ENCODE data around the gene OBSCN.
A peak's percentile ranks its signal among the peaks of the same experiment; 100 is the strongest.

The OBSCN gene

GRCh38 chr1:228258486-228258885 is 50.6 kb downstream of the OBSCN start:
- no peaks in the 10 kb centered on the region for H4K20me1 ChIP-seq (ENCODE audit: insufficient read depth, low read length, poor library complexity, severe bottlenecking)
- TF ChIP-seq, protein P1, sequence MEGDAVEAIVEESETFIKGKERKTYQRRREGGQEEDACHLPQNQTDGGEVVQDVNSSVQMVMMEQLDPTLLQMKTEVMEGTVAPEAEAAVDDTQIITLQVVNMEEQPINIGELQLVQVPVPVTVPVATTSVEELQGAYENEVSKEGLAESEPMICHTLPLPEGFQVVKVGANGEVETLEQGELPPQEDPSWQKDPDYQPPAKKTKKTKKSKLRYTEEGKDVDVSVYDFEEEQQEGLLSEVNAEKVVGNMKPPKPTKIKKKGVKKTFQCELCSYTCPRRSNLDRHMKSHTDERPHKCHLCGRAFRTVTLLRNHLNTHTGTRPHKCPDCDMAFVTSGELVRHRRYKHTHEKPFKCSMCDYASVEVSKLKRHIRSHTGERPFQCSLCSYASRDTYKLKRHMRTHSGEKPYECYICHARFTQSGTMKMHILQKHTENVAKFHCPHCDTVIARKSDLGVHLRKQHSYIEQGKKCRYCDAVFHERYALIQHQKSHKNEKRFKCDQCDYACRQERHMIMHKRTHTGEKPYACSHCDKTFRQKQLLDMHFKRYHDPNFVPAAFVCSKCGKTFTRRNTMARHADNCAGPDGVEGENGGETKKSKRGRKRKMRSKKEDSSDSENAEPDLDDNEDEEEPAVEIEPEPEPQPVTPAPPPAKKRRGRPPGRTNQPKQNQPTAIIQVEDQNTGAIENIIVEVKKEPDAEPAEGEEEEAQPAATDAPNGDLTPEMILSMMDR (conservative IDR thresholded peaks at IDR 0.05; ENCODE audit: low read length) = no peak
- TF ChIP-seq EZH2phosphoT487 (IDR thresholded peaks at IDR 0.05; ENCODE audit: borderline replicate concordance) = no peak
- no peak overlapping the region for H3K4me3 ChIP-seq (ENCODE audit: low read length, poor library complexity, severe bottlenecking)
- H3K9ac ChIP-seq (ENCODE audit: low read depth, low read length, poor library complexity, severe bottlenecking) = no peak overlapping the region
- H3K9me3 ChIP-seq (ENCODE audit: insufficient read depth, low read depth, low read length) = no peaks in the 10 kb centered on the region; the same call in 1 of the 2 replicates
- H3F3A ChIP-seq (ENCODE audit: low read depth) = no peaks in the 10 kb centered on the region
- no peaks in the 10 kb centered on the region for H3K79me2 ChIP-seq (ENCODE audit: insufficient read depth, low read length)
- H2AFZ ChIP-seq (ENCODE audit: low read length) = no peak overlapping the region
- no peaks in the 10 kb centered on the region for H3K36me3 ChIP-seq (ENCODE audit: insufficient read depth, low read length)
- H3K4me1 ChIP-seq (ENCODE audit: insufficient read depth, low read length, poor library complexity, severe bottlenecking) = no peaks in the 10 kb centered on the region
- H3K4me2 ChIP-seq (ENCODE audit: low read depth, low read length, poor library complexity, severe bottlenecking) = no peak overlapping the region
- no peaks in the 10 kb centered on the region for H3K9me2 ChIP-seq (replicated peaks; ENCODE audit: low read depth, low read length)
- H3K27me3 ChIP-seq (ENCODE audit: insufficient read depth, low read length, poor library complexity, severe bottlenecking) = no peaks in the 10 kb centered on the region

- no peaks in the 10 kb centered on the region; the same call in 1 of the 2 replicates for H3K9me3 ChIP-seq (ENCODE audit: insufficient read depth, low read depth, low read length)
- no peak overlapping the region for H3K4me2 ChIP-seq (ENCODE audit: low read depth, low read length, poor library complexity, severe bottlenecking)
- H3K36me3 ChIP-seq (ENCODE audit: insufficient read depth, low read length) = no peaks in the 10 kb centered on the region
- no peaks in the 10 kb centered on the region for H3F3A ChIP-seq (ENCODE audit: low read depth)
- H4K20me1 ChIP-seq (ENCODE audit: insufficient read depth, low read length, poor library complexity, severe bottlenecking) = no peaks in the 10 kb centered on the region
- H3K27me3 ChIP-seq (ENCODE audit: insufficient read depth, low read length, poor library complexity, severe bottlenecking) = no peaks in the 10 kb centered on the region
- no peaks in the 10 kb centered on the region for H3K4me1 ChIP-seq (ENCODE audit: insufficient read depth, low read length, poor library complexity, severe bottlenecking)
- no peak overlapping the region for H2AFZ ChIP-seq (ENCODE audit: low read length)
- no peak overlapping the region for H3K9ac ChIP-seq (ENCODE audit: low read depth, low read length, poor library complexity, severe bottlenecking)
- H3K4me3 ChIP-seq (ENCODE audit: low read length, poor library complexity, severe bottlenecking) = no peak overlapping the region
- no peak for TF ChIP-seq EZH2phosphoT487 (IDR thresholded peaks at IDR 0.05; ENCODE audit: borderline replicate concordance)
- TF ChIP-seq, protein P1 (conservative IDR thresholded peaks at IDR 0.05; ENCODE audit: low read length) = no peak
- H3K79me2 ChIP-seq (ENCODE audit: insufficient read depth, low read length) = no peaks in the 10 kb centered on the region
- no peaks in the 10 kb centered on the region for H3K9me2 ChIP-seq (replicated peaks; ENCODE audit: low read depth, low read length)
These were observed 51.6 kb downstream of the OBSCN start for GRCh38 chr1:228259368-228259894.

DNA sequence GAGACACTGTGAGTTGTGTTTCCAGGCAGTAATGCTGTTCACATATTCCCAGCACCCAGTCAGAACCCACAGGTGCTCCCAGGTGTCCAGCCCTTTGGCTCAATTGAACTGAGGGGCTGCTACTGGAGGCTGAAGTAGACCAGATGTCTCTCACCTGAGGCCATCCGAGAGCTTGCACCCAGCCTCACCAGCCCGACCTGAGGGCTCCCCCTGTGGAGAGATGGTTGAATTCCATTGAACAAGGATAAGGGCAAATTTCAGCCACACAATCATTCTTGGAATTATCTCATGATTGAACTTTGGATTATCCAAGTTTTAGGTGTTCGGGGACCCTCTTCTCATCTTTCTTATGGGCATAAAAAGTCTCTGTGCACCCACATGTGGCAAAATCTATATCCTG is 52.1 kb downstream of the OBSCN start:
- no peaks in the 10 kb centered on the region for H3K4me1 ChIP-seq (ENCODE audit: insufficient read depth, low read length, poor library complexity, severe bottlenecking)

More for the DNA sequence above, 52.1 kb downstream of the OBSCN start:
- Histone ChIP-seq H2AFZ (ENCODE audit: low read length) (no peak overlapping the region), H4K20me1 (ENCODE audit: insufficient read depth, low read length, poor library complexity, severe bottlenecking) (no peaks in the 10 kb centered on the region), H3F3A (ENCODE audit: low read depth) (no peaks in the 10 kb centered on the region), H3K9ac (ENCODE audit: low read depth, low read length, poor library complexity, severe bottlenecking) (no peak overlapping the region), H3K36me3 (ENCODE audit: insufficient read depth, low read length) (no peaks in the 10 kb centered on the region), H3K9me3 (ENCODE audit: insufficient read depth, low read depth, low read length) (no peaks in the 10 kb centered on the region; the same call in 1 of the 2 replicates), H3K27me3 (ENCODE audit: insufficient read depth, low read length, poor library complexity, severe bottlenecking) (no peaks in the 10 kb centered on the region), H3K9me2 (replicated peaks; ENCODE audit: low read depth, low read length) (no peaks in the 10 kb centered on the region), H3K4me3 (ENCODE audit: low read length, poor library complexity, severe bottlenecking) (no peak overlapping the region), H3K4me2 (ENCODE audit: low read depth, low read length, poor library complexity, severe bottlenecking) (no peak overlapping the region), H3K79me2 (ENCODE audit: insufficient read depth, low read length) (no peaks in the 10 kb centered on the region)
- no peak for TF ChIP-seq EZH2phosphoT487 (IDR thresholded peaks at IDR 0.05; ENCODE audit: borderline replicate concordance)
- TF ChIP-seq, protein P1 (conservative IDR thresholded peaks at IDR 0.05; ENCODE audit: low read length) = peak; percentile 32; the same call in 1 of the 2 replicates
